RWPE1 (cell line): ENCODE measurements around the gene PRAME.
"Not testable (repeated sequence)": the region's sequence is repeated elsewhere in the genome, so short reads cannot be mapped to it uniquely, and the experiment has no call there.

Experiments
- CTCF ChIA-PET: fragments of 350-600 bp; sonication (Branson Sonifier 250); formaldehyde crosslinking; extraction: SDS; loops from one replicate; lab custom pipeline; 2021; lab: Yijun Ruan, JAX
- POLR2A ChIA-PET: fragments of 400-600 bp; formaldehyde crosslinking; extraction: SDS; loops from one replicate; lab custom pipeline; 2020; ENCODE audit warnings: antibody characterized with exemption; ENCODE audit not compliant: low non-redundant PET; lab: Yijun Ruan, JAX
- DNase-seq: peaks from one replicate; pipeline ENCODE4 v3.0.0; 2012; ENCODE audit warnings: low spot score
- H3K27ac ChIP-seq: fragments of 450-650 bp; 2 replicates; pipeline ENCODE4 v1.5.1; 2017
- CTCF ChIP-seq: fragments of 450-650 bp; conservative IDR thresholded peaks from 2 replicates; pipeline ENCODE4 v1.5.1; 2017; ENCODE audit warnings: low read depth, mild to moderate bottlenecking

The PRAME gene

DNA sequence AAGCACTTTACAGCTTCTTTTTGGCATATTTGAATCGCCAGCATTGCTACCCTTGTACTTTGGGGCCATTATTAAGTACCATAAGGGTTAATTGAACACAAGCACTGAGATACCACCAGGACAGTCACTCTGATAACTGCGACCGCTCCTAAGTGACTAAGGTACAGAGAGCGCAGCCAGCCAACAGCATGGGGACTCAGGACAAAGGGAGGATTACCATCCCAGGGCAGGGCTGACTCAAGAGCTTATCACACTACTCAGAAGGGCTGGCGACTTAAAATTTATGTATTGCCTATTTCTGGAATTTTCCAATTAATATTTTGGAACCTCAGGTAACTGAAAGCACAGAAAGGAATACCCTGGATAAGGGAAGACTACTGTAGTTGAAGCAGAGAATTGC is 39.5 kb downstream of the PRAME start:
- TF ChIP-seq CTCF: no peak
- H3K27ac ChIP-seq: no peak overlapping the region
- CTCF ChIA-PET: interaction anchor here (1.5 kb wide), 1 partner anchor 57 kb away, joined by 5 read pairs; no protein-coding TSS in a partner anchor
- POLR2A ChIA-PET: no interaction called here
- DNase-seq: no peak

DNA sequence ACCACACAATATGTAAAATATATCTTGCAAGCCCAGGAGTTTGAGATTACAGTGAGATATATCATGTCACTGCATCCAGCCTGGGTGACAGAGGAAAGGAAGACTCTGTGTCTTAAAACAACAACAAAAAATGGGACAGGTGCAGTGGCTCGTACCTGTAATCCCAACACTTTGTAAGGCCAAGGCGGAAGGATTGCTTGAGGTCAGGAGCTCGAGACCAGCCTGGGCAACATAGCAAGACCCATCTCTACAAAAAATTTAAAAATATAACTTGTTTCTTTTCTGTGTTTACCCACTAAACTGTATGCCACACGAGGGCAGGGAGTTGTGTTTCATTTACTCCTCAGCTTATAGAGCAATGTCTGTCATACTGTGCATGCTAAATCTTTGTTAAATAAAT is 42.1 kb downstream of the PRAME start:
- CTCF ChIA-PET: no interaction called here
- no peak for TF ChIP-seq CTCF
- POLR2A ChIA-PET: no interaction called here
- DNase-seq: no peak
- no peak overlapping the region for H3K27ac ChIP-seq

DNA sequence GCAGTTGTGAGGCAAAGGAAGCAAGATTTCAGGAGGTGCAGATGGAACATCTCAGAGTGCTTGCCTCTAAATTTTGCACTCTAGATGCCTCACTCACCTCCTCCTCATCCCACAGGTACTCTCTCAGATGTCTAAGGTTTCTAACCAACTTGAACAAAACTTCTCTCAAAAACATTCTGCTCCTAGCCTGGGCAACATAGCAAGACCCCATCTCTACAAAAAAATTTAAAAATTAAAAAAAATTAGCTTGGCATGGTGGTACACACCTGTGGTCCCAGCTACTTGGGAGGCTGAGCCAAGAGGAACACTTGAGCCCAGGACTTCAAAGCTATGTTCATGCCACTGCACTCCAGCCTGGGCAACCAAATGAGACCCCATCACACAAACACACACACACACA is 43.2 kb downstream of the PRAME start:
- no peak for DNase-seq
- ChIA-PET CTCF (interaction anchor here (0.6 kb wide), 1 partner anchor 14 kb away, joined by 3 read pairs; no protein-coding TSS in a partner anchor), POLR2A (no interaction called here)
- H3K27ac ChIP-seq: no peak overlapping the region
- no peak for TF ChIP-seq CTCF

GRCh38 chr22:22514431-22514830 is 44.6 kb downstream of the PRAME start:
- DNase-seq, POLR2A ChIA-PET, CTCF ChIA-PET, H3K27ac ChIP-seq: not testable (repeated sequence)

DNA sequence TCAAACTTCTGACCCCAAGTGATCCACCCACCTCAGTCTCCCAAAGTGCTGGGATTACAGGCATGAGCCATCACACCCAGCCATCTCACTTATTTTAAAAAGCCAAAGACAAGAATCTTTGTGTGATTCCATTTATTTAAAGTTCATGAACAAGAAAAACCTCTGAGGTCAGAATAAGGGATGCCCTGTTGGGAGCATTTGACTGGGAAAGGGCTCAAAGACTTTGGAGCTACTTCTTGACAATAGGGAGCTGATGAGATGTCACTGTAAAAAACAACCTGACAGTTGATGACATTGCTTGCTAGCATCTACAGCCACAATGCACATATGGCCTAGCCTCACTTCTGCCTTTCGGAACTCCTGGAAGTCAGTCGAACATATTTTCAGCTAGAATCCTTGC is 45.4 kb downstream of the PRAME start:
- no peak overlapping the region for H3K27ac ChIP-seq
- POLR2A ChIA-PET: no interaction called here
- TF ChIP-seq CTCF: no peak
- CTCF ChIA-PET: no interaction called here
- DNase-seq: no peak

DNA sequence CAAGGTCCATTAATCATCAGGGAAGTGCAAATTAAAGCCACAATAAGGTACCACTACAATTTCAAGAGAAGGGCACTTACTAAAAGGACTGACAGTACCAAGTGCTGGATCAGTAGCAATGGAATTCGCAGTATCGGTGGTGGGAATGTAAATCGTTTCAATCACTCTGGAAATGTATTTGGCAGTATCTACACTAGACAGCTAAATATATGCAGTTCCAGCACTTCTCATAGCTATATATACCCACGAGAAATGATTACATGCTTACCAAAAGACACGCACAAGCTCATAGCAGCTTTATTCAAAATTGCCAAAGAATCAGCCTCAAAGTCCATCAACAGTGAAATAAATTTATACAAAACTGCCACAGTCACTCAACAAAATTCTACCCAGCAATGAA is 46.1 kb downstream of the PRAME start:
- ChIA-PET POLR2A (no interaction called here), CTCF (no interaction called here)
- DNase-seq: no peak
- no peak overlapping the region for H3K27ac ChIP-seq
- TF ChIP-seq CTCF: no peak

DNA sequence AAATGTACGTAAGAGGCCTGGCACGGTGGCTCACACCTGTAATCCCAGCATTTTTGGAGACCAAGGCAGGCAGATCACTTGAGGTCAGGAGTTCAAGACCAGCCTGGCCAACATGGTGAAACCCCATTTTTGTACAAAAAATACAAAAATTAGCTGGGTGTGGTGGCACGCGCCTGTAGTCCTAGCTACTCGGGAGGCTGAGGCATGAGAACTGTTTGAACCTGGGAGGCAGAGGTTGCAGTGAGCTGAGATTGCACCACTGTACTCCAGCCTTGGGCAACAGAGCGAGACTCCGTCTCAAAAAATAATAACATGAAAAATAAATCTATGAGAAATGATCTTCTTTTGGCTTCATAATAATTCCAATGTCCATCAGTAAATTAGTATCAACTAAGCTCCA is 48.2 kb downstream of the PRAME start:
- H3K27ac ChIP-seq, CTCF ChIA-PET, POLR2A ChIA-PET, DNase-seq: not testable (repeated sequence)

DNA sequence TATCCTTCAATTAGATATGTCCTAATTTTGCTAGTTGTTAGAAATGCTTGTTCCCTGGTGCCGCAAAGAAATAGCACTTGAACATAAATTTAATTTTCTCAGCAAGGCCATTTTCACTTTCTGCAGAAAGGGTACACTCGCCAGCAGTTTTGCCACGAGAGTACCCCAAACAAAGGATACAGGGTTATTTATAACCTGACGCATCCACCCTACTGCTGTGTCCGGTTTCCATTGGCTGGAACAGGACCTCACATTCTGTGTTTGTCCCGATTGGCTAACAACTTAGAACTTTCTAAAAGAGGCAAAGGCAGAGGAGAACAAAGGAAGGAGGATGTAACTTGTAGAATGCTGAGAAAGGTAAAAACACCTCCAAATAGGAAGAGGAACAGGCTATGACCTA is 49.2 kb downstream of the PRAME start:
- H3K27ac ChIP-seq, CTCF ChIA-PET, POLR2A ChIA-PET, DNase-seq: not testable (repeated sequence)
